GM19023 (cell line): ENCODE data around the gene HS6ST2.
"Not testable (repeated sequence)": the region's sequence is repeated elsewhere in the genome, so short reads cannot be mapped to it uniquely, and the experiment has no call there.

Source experiments
- ATAC-seq: cut with Tn5 transposase; IDR thresholded peaks from one replicate; pipeline ENCODE4 v1.9.1; 2021; ENCODE audit warnings: mild to moderate bottlenecking, moderate library complexity; ENCODE audit not compliant: unreplicated experiment

Gene HS6ST2

GRCh38 chrX:132945055-132945599 lies 13.3 kb downstream of the HS6ST2 start:
- ATAC-seq: not testable (repeated sequence)

- ATAC-seq: no peak
Observed at GRCh38 chrX:132940727-132941327, 17.6 kb downstream of the HS6ST2 start.

GRCh38 chrX:132933170-132933569 lies 25.3 kb downstream of the HS6ST2 start:
- ATAC-seq: no peak

GRCh38 chrX:132924426-132924825 lies 34.0 kb downstream of the HS6ST2 start:
- no peak for ATAC-seq

- no peak for ATAC-seq
Observed at GRCh38 chrX:132918523-132918922, 39.9 kb downstream of the HS6ST2 start.

- ATAC-seq: no peak
Observed at GRCh38 chrX:132916349-132916748, 42.1 kb downstream of the HS6ST2 start.

GRCh38 chrX:132909643-132910042 lies 48.8 kb downstream of the HS6ST2 start:
- ATAC-seq: no peak

GRCh38 chrX:132908891-132909290 lies 49.5 kb downstream of the HS6ST2 start:
- ATAC-seq: no peak

- ATAC-seq: no peak
Observed at GRCh38 chrX:132900633-132901293, 57.7 kb downstream of the HS6ST2 start.

GRCh38 chrX:132887569-132887968 lies 70.9 kb downstream of the HS6ST2 start:
- no peak for ATAC-seq

GRCh38 chrX:132883358-132883915 lies 75.0 kb downstream of the HS6ST2 start:
- ATAC-seq: no peak

- not testable (repeated sequence) for ATAC-seq
Observed at GRCh38 chrX:132880753-132881152, 77.7 kb downstream of the HS6ST2 start.

GRCh38 chrX:132877954-132878536 lies 80.4 kb downstream of the HS6ST2 start:
- ATAC-seq: no peak

GRCh38 chrX:132876523-132877338 lies 81.7 kb downstream of the HS6ST2 start:
- no peak for ATAC-seq

GRCh38 chrX:132875650-132876522 lies 82.5 kb downstream of the HS6ST2 start:
- ATAC-seq: no peak

GRCh38 chrX:132862562-132862961 lies 95.9 kb downstream of the HS6ST2 start:
- no peak for ATAC-seq

GRCh38 chrX:132861076-132861475 lies 97.4 kb downstream of the HS6ST2 start:
- no peak for ATAC-seq

- ATAC-seq: no peak
Observed at GRCh38 chrX:132860200-132860599, 98.2 kb downstream of the HS6ST2 start.

GRCh38 chrX:132858018-132858417 lies 100.4 kb downstream of the HS6ST2 start:
- ATAC-seq: no peak

- ATAC-seq: no peak
Observed at GRCh38 chrX:132855780-132856341, 102.6 kb downstream of the HS6ST2 start.
